Measurements from ENCODE around the gene SYTL2. TPM values are rescaled to one million over a fixed set of nuclear protein-coding genes. Genes with fewer than 3 reads are reported as not detected.
"Not testable (repeated sequence)": the region's sequence is repeated elsewhere in the genome, so short reads cannot be mapped to it uniquely, and the experiment has no call there.

Gene SYTL2
- total RNA-seq, 6 experiments from 2014 or later, result 23.2 to 39.5 (median 27.4) TPM

- Mint-ChIP-seq H3K27me3 (ENCODE audit: insufficient read depth) (peaks cover 6% of the 10 kb centered on the region), H3K36me3 (ENCODE audit: low read depth) (peaks cover 5% of the 10 kb centered on the region; the same call in 1 of the 2 replicates), H3K27ac (no peak overlapping the region), H3K9me3 (no peaks in the 10 kb centered on the region), H3K4me1 (ENCODE audit: low read depth) (peaks cover 21% of the 10 kb centered on the region), H3K4me3 (no peak overlapping the region)
- no peak for TF ChIP-seq CTCF (IDR thresholded peaks at IDR 0.05)
- no peak for DNase-seq
Observed at GRCh38 chr11:85679576-85679975, 131.4 kb downstream of the SYTL2 start.

- Mint-ChIP-seq H3K4me3 (no peak overlapping the region), H3K36me3 (ENCODE audit: low read depth) (peaks cover 5% of the 10 kb centered on the region), H3K27ac (no peak overlapping the region), H3K4me1 (ENCODE audit: low read depth) (peaks cover 18% of the 10 kb centered on the region), H3K9me3 (peaks cover 6% of the 10 kb centered on the region; the same call in 1 of the 2 replicates), H3K27me3 (ENCODE audit: insufficient read depth) (peaks cover 5% of the 10 kb centered on the region)
- no peak for TF ChIP-seq CTCF (IDR thresholded peaks at IDR 0.05)
- no peak for DNase-seq
Observed at GRCh38 chr11:85673393-85673792, 137.5 kb downstream of the SYTL2 start.

- TF ChIP-seq CTCF (IDR thresholded peaks at IDR 0.05), result no peak
- Mint-ChIP-seq H3K9me3 (peaks cover 6% of the 10 kb centered on the region; the same call in 1 of the 2 replicates), H3K36me3 (ENCODE audit: low read depth) (peaks cover 5% of the 10 kb centered on the region), H3K4me1 (ENCODE audit: low read depth) (peaks cover 18% of the 10 kb centered on the region), H3K27me3 (ENCODE audit: insufficient read depth) (peaks cover 5% of the 10 kb centered on the region; the same call in 1 of the 2 replicates), H3K27ac (no peak overlapping the region), H3K4me3 (no peak overlapping the region)
- DNase-seq, result no peak
Observed at GRCh38 chr11:85672105-85672902, 138.6 kb downstream of the SYTL2 start.

- not testable (repeated sequence) for H3K4me3 Mint-ChIP-seq; H3K27ac Mint-ChIP-seq; H3K27me3 Mint-ChIP-seq (ENCODE audit: insufficient read depth); DNase-seq; H3K36me3 Mint-ChIP-seq (ENCODE audit: low read depth); H3K9me3 Mint-ChIP-seq
- peaks cover 20% of the 10 kb centered on the region for H3K4me1 Mint-ChIP-seq (ENCODE audit: low read depth)
Observed at GRCh38 chr11:85670949-85671663, 139.8 kb downstream of the SYTL2 start.

GRCh38 chr11:85668157-85668556 is 142.8 kb downstream of the SYTL2 start:
- TF ChIP-seq CTCF (IDR thresholded peaks at IDR 0.05), result no peak
- peaks cover 18% of the 10 kb centered on the region for H3K36me3 Mint-ChIP-seq (ENCODE audit: low read depth)
- DNase-seq, result no peak
- H3K4me3 Mint-ChIP-seq, result no peak overlapping the region
- no peak overlapping the region for H3K27ac Mint-ChIP-seq
- peaks cover 23% of the 10 kb centered on the region for H3K4me1 Mint-ChIP-seq (ENCODE audit: low read depth)
- H3K9me3 Mint-ChIP-seq, result peaks cover 6% of the 10 kb centered on the region; the same call in 1 of the 2 replicates
- H3K27me3 Mint-ChIP-seq (ENCODE audit: insufficient read depth), result 0 out of 2 replicates have a peak, but pooled peaks cover 3% of the 10 kb centered on the region

GRCh38 chr11:85666687-85667086 is 144.3 kb downstream of the SYTL2 start:
- Mint-ChIP-seq H3K27me3 (ENCODE audit: insufficient read depth) (0 out of 2 replicates have a peak, but pooled peaks cover 3% of the 10 kb centered on the region), H3K9me3 (no peaks in the 10 kb centered on the region), H3K36me3 (ENCODE audit: low read depth) (peaks cover 23% of the 10 kb centered on the region), H3K4me3 (no peak overlapping the region), H3K27ac (no peak overlapping the region), H3K4me1 (ENCODE audit: low read depth) (peaks cover 12% of the 10 kb centered on the region)
- TF ChIP-seq CTCF (IDR thresholded peaks at IDR 0.05), result no peak
- DNase-seq, result no peak
